RWPE1 (cell line): ENCODE results near the gene RUNX1.

Source experiments
- CTCF ChIA-PET: fragments of 350-600 bp; sonication (Branson Sonifier 250); formaldehyde crosslinking; extraction: SDS; loops from one replicate; lab custom pipeline; 2021; lab: Yijun Ruan, JAX
- POLR2A ChIA-PET: fragments of 400-600 bp; formaldehyde crosslinking; extraction: SDS; loops from one replicate; lab custom pipeline; 2020; ENCODE audit warnings: antibody characterized with exemption; ENCODE audit not compliant: low non-redundant PET; lab: Yijun Ruan, JAX
- DNase-seq: peaks from one replicate; pipeline ENCODE4 v3.0.0; 2012; ENCODE audit warnings: low spot score
- H3K27ac ChIP-seq: fragments of 450-650 bp; 2 replicates; pipeline ENCODE4 v1.5.1; 2017
- CTCF ChIP-seq: fragments of 450-650 bp; conservative IDR thresholded peaks from 2 replicates; pipeline ENCODE4 v1.5.1; 2017; ENCODE audit warnings: low read depth, mild to moderate bottlenecking

Gene RUNX1

GRCh38 chr21:34945288-34945687 lies 103.8 kb downstream of the RUNX1 start:
- POLR2A ChIA-PET = no interaction called here
- no peak overlapping the region for H3K27ac ChIP-seq
- CTCF ChIA-PET = no interaction called here
- no peak for TF ChIP-seq CTCF
- no peak for DNase-seq

- DNase-seq = no peak
- ChIA-PET POLR2A (no interaction called here), CTCF (interaction anchor here (0.6 kb wide), 1 partner anchor 221 kb away, joined by 3 read pairs; no protein-coding TSS in a partner anchor)
- no peak overlapping the region for H3K27ac ChIP-seq
- TF ChIP-seq CTCF = no peak
These were observed 104.9 kb downstream of the RUNX1 start for GRCh38 chr21:34944015-34944755.

GRCh38 chr21:34942911-34943310 lies 106.2 kb downstream of the RUNX1 start:
- TF ChIP-seq CTCF = no peak
- CTCF ChIA-PET = no interaction called here
- POLR2A ChIA-PET = no interaction called here
- no peak overlapping the region for H3K27ac ChIP-seq
- no peak for DNase-seq

- no peak overlapping the region for H3K27ac ChIP-seq
- POLR2A ChIA-PET = no interaction called here
- DNase-seq = no peak
- CTCF ChIA-PET = no interaction called here
- no peak for TF ChIP-seq CTCF
These were observed 107.9 kb downstream of the RUNX1 start for GRCh38 chr21:34941162-34941561.

- CTCF ChIA-PET = no interaction called here
- POLR2A ChIA-PET = no interaction called here
These were observed 109.3 kb downstream of the RUNX1 start for GRCh38 chr21:34939673-34940331.

More at GRCh38 chr21:34939673-34940331, 109.3 kb downstream of the RUNX1 start:
- DNase-seq = no peak
- TF ChIP-seq CTCF = no peak
- H3K27ac ChIP-seq = no peak overlapping the region
